ENCODE results near the gene RARRES2. TPM values are rescaled to one million over a fixed set of nuclear protein-coding genes. Genes with fewer than 3 reads are reported as not detected.

The RARRES2 gene
- total RNA-seq, 1 donor from 2014 or later, result 19.4 TPM

GRCh38 chr7:150338166-150338829 is 3.1 kb downstream of the RARRES2 start:
- Histone ChIP-seq H3K9me3 (ENCODE audit: insufficient read depth, low read depth, low read length) (no peaks in the 10 kb centered on the region), H3K4me1 (ENCODE audit: insufficient read depth, low read length) (peaks cover 12% of the 10 kb centered on the region), H3K36me3 (ENCODE audit: insufficient read depth, low read length) (no peaks in the 10 kb centered on the region), H3K27me3 (ENCODE audit: insufficient read depth, low read length) (peaks cover 14% of the 10 kb centered on the region), H2AFZ (ENCODE audit: low read depth, low read length) (no peak overlapping the region), H4K20me1 (ENCODE audit: insufficient read depth, low read length) (peaks cover 7% of the 10 kb centered on the region), H3K9ac (ENCODE audit: low read length) (no peak overlapping the region), H3K4me2 (ENCODE audit: low read length) (no peak overlapping the region), H3K79me2 (ENCODE audit: insufficient read depth, low read length) (no peaks in the 10 kb centered on the region), H3K4me3 (ENCODE audit: insufficient read depth, low read depth, low read length) (no peak overlapping the region), H3K27ac (ENCODE audit: low read depth, low read length) (no peak overlapping the region)
- Mint-ChIP-seq H3K9me3 (ENCODE audit: unreplicated experiment) (peaks cover 3% of the 10 kb centered on the region), H3K27ac (ENCODE audit: unreplicated experiment) (no peak overlapping the region), H3K4me3 (ENCODE audit: unreplicated experiment) (no peak overlapping the region), H3K4me1 (ENCODE audit: low read depth, unreplicated experiment) (peaks cover 14% of the 10 kb centered on the region), H3K36me3 (ENCODE audit: low read depth, unreplicated experiment) (peaks cover 7% of the 10 kb centered on the region), H3K27me3 (ENCODE audit: low read depth, unreplicated experiment) (peaks cover 34% of the 10 kb centered on the region)
- TF ChIP-seq CTCF (IDR thresholded peaks at IDR 0.05; ENCODE audit: insufficient read depth, low read depth, low read length) (no peak), EZH2 (IDR thresholded peaks at IDR 0.05; ENCODE audit: insufficient read depth, low read length) (no peak)
- FAIRE-seq (no peak), DNase-seq (ENCODE audit: low read depth) (no peak)

- Mint-ChIP-seq H3K4me3 (ENCODE audit: unreplicated experiment) (no peak overlapping the region), H3K4me1 (ENCODE audit: low read depth, unreplicated experiment) (peaks cover 14% of the 10 kb centered on the region), H3K36me3 (ENCODE audit: low read depth, unreplicated experiment) (peaks cover 7% of the 10 kb centered on the region), H3K27me3 (ENCODE audit: low read depth, unreplicated experiment) (peaks cover 27% of the 10 kb centered on the region), H3K9me3 (ENCODE audit: unreplicated experiment) (no peaks in the 10 kb centered on the region), H3K27ac (ENCODE audit: unreplicated experiment) (no peak overlapping the region)
- H3K4me2 ChIP-seq (ENCODE audit: low read length), result no peak overlapping the region
- H4K20me1 ChIP-seq (ENCODE audit: insufficient read depth, low read length), result peaks cover 7% of the 10 kb centered on the region
- FAIRE-seq (no peak), DNase-seq (ENCODE audit: low read depth) (no peak)
- no peaks in the 10 kb centered on the region for H3K79me2 ChIP-seq (ENCODE audit: insufficient read depth, low read length)
- no peaks in the 10 kb centered on the region for H3K36me3 ChIP-seq (ENCODE audit: insufficient read depth, low read length)
- H3K9ac ChIP-seq (ENCODE audit: low read length), result no peak overlapping the region
- no peak for TF ChIP-seq EZH2 (IDR thresholded peaks at IDR 0.05; ENCODE audit: insufficient read depth, low read length)
- no peaks in the 10 kb centered on the region for H3K9me3 ChIP-seq (ENCODE audit: insufficient read depth, low read depth, low read length)
- no peak overlapping the region for H2AFZ ChIP-seq (ENCODE audit: low read depth, low read length)
- peaks cover 10% of the 10 kb centered on the region for H3K27me3 ChIP-seq (ENCODE audit: insufficient read depth, low read length)
- H3K4me3 ChIP-seq (ENCODE audit: insufficient read depth, low read depth, low read length), result no peak overlapping the region
- H3K4me1 ChIP-seq (ENCODE audit: insufficient read depth, low read length), result peaks cover 12% of the 10 kb centered on the region
- no peak overlapping the region for H3K27ac ChIP-seq (ENCODE audit: low read depth, low read length)
Measured at GRCh38 chr7:150337659-150338081, 3.8 kb downstream of the RARRES2 start.

GRCh38 chr7:150337179-150337578 is 4.2 kb downstream of the RARRES2 start:
- peaks cover 12% of the 10 kb centered on the region for H3K4me1 ChIP-seq (ENCODE audit: insufficient read depth, low read length)
- H3K27me3 ChIP-seq (ENCODE audit: insufficient read depth, low read length), result peaks cover 5% of the 10 kb centered on the region
- TF ChIP-seq CTCF (IDR thresholded peaks at IDR 0.05; ENCODE audit: insufficient read depth, low read depth, low read length) (no peak), EZH2 (IDR thresholded peaks at IDR 0.05; ENCODE audit: insufficient read depth, low read length) (no peak)
- Mint-ChIP-seq H3K27me3 (ENCODE audit: low read depth, unreplicated experiment) (peaks cover 22% of the 10 kb centered on the region), H3K36me3 (ENCODE audit: low read depth, unreplicated experiment) (peaks cover 5% of the 10 kb centered on the region), H3K27ac (ENCODE audit: unreplicated experiment) (no peak overlapping the region), H3K4me1 (ENCODE audit: low read depth, unreplicated experiment) (peaks cover 14% of the 10 kb centered on the region), H3K9me3 (ENCODE audit: unreplicated experiment) (no peaks in the 10 kb centered on the region), H3K4me3 (ENCODE audit: unreplicated experiment) (no peak overlapping the region)
- no peak overlapping the region for H3K4me3 ChIP-seq (ENCODE audit: insufficient read depth, low read depth, low read length)
- FAIRE-seq (no peak), DNase-seq (ENCODE audit: low read depth) (no peak)
- H3K9ac ChIP-seq (ENCODE audit: low read length), result no peak overlapping the region
- H3K27ac ChIP-seq (ENCODE audit: low read depth, low read length), result no peak overlapping the region
- peaks cover 7% of the 10 kb centered on the region for H4K20me1 ChIP-seq (ENCODE audit: insufficient read depth, low read length)
- H3K36me3 ChIP-seq (ENCODE audit: insufficient read depth, low read length), result no peaks in the 10 kb centered on the region
- no peak overlapping the region for H2AFZ ChIP-seq (ENCODE audit: low read depth, low read length)
- H3K9me3 ChIP-seq (ENCODE audit: insufficient read depth, low read depth, low read length), result no peaks in the 10 kb centered on the region
- H3K79me2 ChIP-seq (ENCODE audit: insufficient read depth, low read length), result no peaks in the 10 kb centered on the region
- no peak overlapping the region for H3K4me2 ChIP-seq (ENCODE audit: low read length)
